ENCODE data around the gene MORN1.
"Not testable (repeated sequence)": the region's sequence is repeated elsewhere in the genome, so short reads cannot be mapped to it uniquely, and the experiment has no call there.

MORN1 gene

GRCh38 chr1:2340086-2340917 is 51.1 kb downstream of the MORN1 start:
- Histone ChIP-seq H3K9me3 (ENCODE audit: control insufficient read depth, insufficient read depth, low read length) (no peaks in the 10 kb centered on the region), H3K27ac (ENCODE audit: low read depth, low read length) (no peak overlapping the region), H3K9ac (ENCODE audit: low read depth, low read length) (no peak overlapping the region), H3K36me3 (ENCODE audit: control insufficient read depth, insufficient read depth, low read length) (no peaks in the 10 kb centered on the region), H3K4me3 (ENCODE audit: low read depth, low read length) (no peak overlapping the region), H3K4me1 (ENCODE audit: control insufficient read depth, insufficient read depth, low read length) (no peaks in the 10 kb centered on the region), H3K27me3 (ENCODE audit: control insufficient read depth, insufficient read depth, low read length) (no peaks in the 10 kb centered on the region)

- Histone ChIP-seq H3K9me3 (ENCODE audit: control insufficient read depth, insufficient read depth, low read length) (no peaks in the 10 kb centered on the region), H3K36me3 (ENCODE audit: control insufficient read depth, insufficient read depth, low read length) (no peaks in the 10 kb centered on the region)
Measured at GRCh38 chr1:2339206-2340085, 51.9 kb downstream of the MORN1 start.

GRCh38 chr1:2337501-2337900 is 53.9 kb downstream of the MORN1 start:
- H3K27me3 ChIP-seq (ENCODE audit: control insufficient read depth, insufficient read depth, low read length): no peaks in the 10 kb centered on the region
- H3K4me3 ChIP-seq (ENCODE audit: low read depth, low read length): no peak overlapping the region
- no peaks in the 10 kb centered on the region for H3K36me3 ChIP-seq (ENCODE audit: control insufficient read depth, insufficient read depth, low read length)
- H3K9ac ChIP-seq (ENCODE audit: low read depth, low read length): no peak overlapping the region
- no peaks in the 10 kb centered on the region for H3K4me1 ChIP-seq (ENCODE audit: control insufficient read depth, insufficient read depth, low read length)
- H3K9me3 ChIP-seq (ENCODE audit: control insufficient read depth, insufficient read depth, low read length): no peaks in the 10 kb centered on the region
- H3K27ac ChIP-seq (ENCODE audit: low read depth, low read length): no peak overlapping the region

More at GRCh38 chr1:2339206-2340085, 51.9 kb downstream of the MORN1 start:
- H3K27ac ChIP-seq (ENCODE audit: low read depth, low read length): no peak overlapping the region
- H3K9ac ChIP-seq (ENCODE audit: low read depth, low read length): no peak overlapping the region
- no peaks in the 10 kb centered on the region for H3K4me1 ChIP-seq (ENCODE audit: control insufficient read depth, insufficient read depth, low read length)
- H3K27me3 ChIP-seq (ENCODE audit: control insufficient read depth, insufficient read depth, low read length): no peaks in the 10 kb centered on the region
- no peak overlapping the region for H3K4me3 ChIP-seq (ENCODE audit: low read depth, low read length)

GRCh38 chr1:2337081-2337480 is 54.3 kb downstream of the MORN1 start:
- no peaks in the 10 kb centered on the region for H3K36me3 ChIP-seq (ENCODE audit: control insufficient read depth, insufficient read depth, low read length)
- H3K9ac ChIP-seq (ENCODE audit: low read depth, low read length): no peak overlapping the region
- no peak overlapping the region for H3K27ac ChIP-seq (ENCODE audit: low read depth, low read length)
- no peaks in the 10 kb centered on the region for H3K27me3 ChIP-seq (ENCODE audit: control insufficient read depth, insufficient read depth, low read length)
- H3K4me3 ChIP-seq (ENCODE audit: low read depth, low read length): no peak overlapping the region
- no peaks in the 10 kb centered on the region for H3K4me1 ChIP-seq (ENCODE audit: control insufficient read depth, insufficient read depth, low read length)
- no peaks in the 10 kb centered on the region for H3K9me3 ChIP-seq (ENCODE audit: control insufficient read depth, insufficient read depth, low read length)

- H3K4me3 ChIP-seq (ENCODE audit: low read depth, low read length): no peak overlapping the region
- H3K36me3 ChIP-seq (ENCODE audit: control insufficient read depth, insufficient read depth, low read length): no peaks in the 10 kb centered on the region
- H3K9me3 ChIP-seq (ENCODE audit: control insufficient read depth, insufficient read depth, low read length): no peaks in the 10 kb centered on the region; the same call in 1 of the 2 replicates
- H3K27me3 ChIP-seq (ENCODE audit: control insufficient read depth, insufficient read depth, low read length): no peaks in the 10 kb centered on the region
- H3K9ac ChIP-seq (ENCODE audit: low read depth, low read length): no peak overlapping the region
- H3K27ac ChIP-seq (ENCODE audit: low read depth, low read length): no peak overlapping the region
- no peaks in the 10 kb centered on the region for H3K4me1 ChIP-seq (ENCODE audit: control insufficient read depth, insufficient read depth, low read length)
Measured at GRCh38 chr1:2336499-2336898, 54.9 kb downstream of the MORN1 start.

- H3K9ac ChIP-seq (ENCODE audit: low read depth, low read length): no peak overlapping the region
- H3K9me3 ChIP-seq (ENCODE audit: control insufficient read depth, insufficient read depth, low read length): no peaks in the 10 kb centered on the region; the same call in 1 of the 2 replicates
- H3K27me3 ChIP-seq (ENCODE audit: control insufficient read depth, insufficient read depth, low read length): no peaks in the 10 kb centered on the region
- H3K4me1 ChIP-seq (ENCODE audit: control insufficient read depth, insufficient read depth, low read length): no peaks in the 10 kb centered on the region
- no peak overlapping the region for H3K4me3 ChIP-seq (ENCODE audit: low read depth, low read length)
- H3K36me3 ChIP-seq (ENCODE audit: control insufficient read depth, insufficient read depth, low read length): no peaks in the 10 kb centered on the region
- no peak overlapping the region for H3K27ac ChIP-seq (ENCODE audit: low read depth, low read length)
Measured at GRCh38 chr1:2335721-2336455, 55.5 kb downstream of the MORN1 start.

GRCh38 chr1:2334883-2335534 is 56.3 kb downstream of the MORN1 start:
- H3K9ac ChIP-seq (ENCODE audit: low read depth, low read length): no peak overlapping the region
- no peaks in the 10 kb centered on the region for H3K36me3 ChIP-seq (ENCODE audit: control insufficient read depth, insufficient read depth, low read length)

GRCh38 chr1:2334366-2334765 is 57.0 kb downstream of the MORN1 start:
- no peak overlapping the region for H3K4me3 ChIP-seq (ENCODE audit: low read depth, low read length)
- no peaks in the 10 kb centered on the region for H3K36me3 ChIP-seq (ENCODE audit: control insufficient read depth, insufficient read depth, low read length)
- no peak overlapping the region for H3K9ac ChIP-seq (ENCODE audit: low read depth, low read length)
- H3K9me3 ChIP-seq (ENCODE audit: control insufficient read depth, insufficient read depth, low read length): no peaks in the 10 kb centered on the region; the same call in 1 of the 2 replicates
- no peaks in the 10 kb centered on the region for H3K27me3 ChIP-seq (ENCODE audit: control insufficient read depth, insufficient read depth, low read length)
- H3K27ac ChIP-seq (ENCODE audit: low read depth, low read length): no peak overlapping the region
- no peaks in the 10 kb centered on the region for H3K4me1 ChIP-seq (ENCODE audit: control insufficient read depth, insufficient read depth, low read length)

More at GRCh38 chr1:2334883-2335534, 56.3 kb downstream of the MORN1 start:
- Histone ChIP-seq H3K4me3 (ENCODE audit: low read depth, low read length) (no peak overlapping the region), H3K27me3 (ENCODE audit: control insufficient read depth, insufficient read depth, low read length) (no peaks in the 10 kb centered on the region), H3K4me1 (ENCODE audit: control insufficient read depth, insufficient read depth, low read length) (no peaks in the 10 kb centered on the region), H3K27ac (ENCODE audit: low read depth, low read length) (no peak overlapping the region), H3K9me3 (ENCODE audit: control insufficient read depth, insufficient read depth, low read length) (no peaks in the 10 kb centered on the region; the same call in 1 of the 2 replicates)

GRCh38 chr1:2331580-2331979 is 59.8 kb downstream of the MORN1 start:
- not testable (repeated sequence) for H3K27ac ChIP-seq (ENCODE audit: low read depth, low read length); H3K4me1 ChIP-seq (ENCODE audit: control insufficient read depth, insufficient read depth, low read length); H3K36me3 ChIP-seq (ENCODE audit: control insufficient read depth, insufficient read depth, low read length); H3K27me3 ChIP-seq (ENCODE audit: control insufficient read depth, insufficient read depth, low read length); H3K9me3 ChIP-seq (ENCODE audit: control insufficient read depth, insufficient read depth, low read length); H3K9ac ChIP-seq (ENCODE audit: low read depth, low read length); H3K4me3 ChIP-seq (ENCODE audit: low read depth, low read length)

- H3K9ac ChIP-seq (ENCODE audit: low read depth, low read length): no peak overlapping the region
- no peak overlapping the region for H3K27ac ChIP-seq (ENCODE audit: low read depth, low read length)
Measured at GRCh38 chr1:2331200-2331544, 60.2 kb downstream of the MORN1 start.

More at GRCh38 chr1:2331200-2331544, 60.2 kb downstream of the MORN1 start:
- Histone ChIP-seq H3K4me1 (ENCODE audit: control insufficient read depth, insufficient read depth, low read length) (no peaks in the 10 kb centered on the region), H3K27me3 (ENCODE audit: control insufficient read depth, insufficient read depth, low read length) (no peaks in the 10 kb centered on the region), H3K4me3 (ENCODE audit: low read depth, low read length) (no peak overlapping the region), H3K9me3 (ENCODE audit: control insufficient read depth, insufficient read depth, low read length) (no peaks in the 10 kb centered on the region; the same call in 1 of the 2 replicates), H3K36me3 (ENCODE audit: control insufficient read depth, insufficient read depth, low read length) (no peaks in the 10 kb centered on the region)

Data from HUES48 (cell line).